HG02610 (cell line): ENCODE data around the gene LCTL.

ENCODE experiments used
- ATAC-seq: cut with Tn5 transposase; IDR thresholded peaks from one replicate; pipeline ENCODE4 v1.9.1; 2021; ENCODE audit warnings: mild to moderate bottlenecking, moderate library complexity; ENCODE audit not compliant: unreplicated experiment

LCTL gene, protein sequence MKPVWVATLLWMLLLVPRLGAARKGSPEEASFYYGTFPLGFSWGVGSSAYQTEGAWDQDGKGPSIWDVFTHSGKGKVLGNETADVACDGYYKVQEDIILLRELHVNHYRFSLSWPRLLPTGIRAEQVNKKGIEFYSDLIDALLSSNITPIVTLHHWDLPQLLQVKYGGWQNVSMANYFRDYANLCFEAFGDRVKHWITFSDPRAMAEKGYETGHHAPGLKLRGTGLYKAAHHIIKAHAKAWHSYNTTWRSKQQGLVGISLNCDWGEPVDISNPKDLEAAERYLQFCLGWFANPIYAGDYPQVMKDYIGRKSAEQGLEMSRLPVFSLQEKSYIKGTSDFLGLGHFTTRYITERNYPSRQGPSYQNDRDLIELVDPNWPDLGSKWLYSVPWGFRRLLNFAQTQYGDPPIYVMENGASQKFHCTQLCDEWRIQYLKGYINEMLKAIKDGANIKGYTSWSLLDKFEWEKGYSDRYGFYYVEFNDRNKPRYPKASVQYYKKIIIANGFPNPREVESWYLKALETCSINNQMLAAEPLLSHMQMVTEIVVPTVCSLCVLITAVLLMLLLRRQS

DNA sequence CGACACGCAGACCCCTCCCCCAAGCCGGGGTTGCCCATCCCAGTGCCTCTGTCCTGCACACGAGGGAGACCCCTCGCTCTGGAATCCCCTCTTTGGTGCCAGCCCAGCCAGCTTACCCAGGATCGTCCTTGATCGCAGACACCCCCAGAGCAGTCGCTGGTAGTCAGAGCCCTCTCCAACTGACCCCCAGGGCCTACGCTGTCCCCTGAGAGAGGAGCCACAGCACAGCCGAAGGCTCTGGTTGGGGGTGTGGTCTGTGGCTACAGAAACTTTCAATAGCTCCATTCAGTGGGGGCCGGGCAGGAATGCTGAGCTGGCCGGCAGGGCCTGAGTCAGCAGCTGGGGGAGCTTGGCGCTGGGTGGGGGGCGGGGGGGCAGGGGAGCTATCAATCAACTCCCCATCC, at the start of gene LCTL:
TSS of gene LCTL (minus strand) at position 258 of the 404 bp plus-strand sequence. CDS start 633 bp downstream, outside the sequence.
- no peak for ATAC-seq

DNA sequence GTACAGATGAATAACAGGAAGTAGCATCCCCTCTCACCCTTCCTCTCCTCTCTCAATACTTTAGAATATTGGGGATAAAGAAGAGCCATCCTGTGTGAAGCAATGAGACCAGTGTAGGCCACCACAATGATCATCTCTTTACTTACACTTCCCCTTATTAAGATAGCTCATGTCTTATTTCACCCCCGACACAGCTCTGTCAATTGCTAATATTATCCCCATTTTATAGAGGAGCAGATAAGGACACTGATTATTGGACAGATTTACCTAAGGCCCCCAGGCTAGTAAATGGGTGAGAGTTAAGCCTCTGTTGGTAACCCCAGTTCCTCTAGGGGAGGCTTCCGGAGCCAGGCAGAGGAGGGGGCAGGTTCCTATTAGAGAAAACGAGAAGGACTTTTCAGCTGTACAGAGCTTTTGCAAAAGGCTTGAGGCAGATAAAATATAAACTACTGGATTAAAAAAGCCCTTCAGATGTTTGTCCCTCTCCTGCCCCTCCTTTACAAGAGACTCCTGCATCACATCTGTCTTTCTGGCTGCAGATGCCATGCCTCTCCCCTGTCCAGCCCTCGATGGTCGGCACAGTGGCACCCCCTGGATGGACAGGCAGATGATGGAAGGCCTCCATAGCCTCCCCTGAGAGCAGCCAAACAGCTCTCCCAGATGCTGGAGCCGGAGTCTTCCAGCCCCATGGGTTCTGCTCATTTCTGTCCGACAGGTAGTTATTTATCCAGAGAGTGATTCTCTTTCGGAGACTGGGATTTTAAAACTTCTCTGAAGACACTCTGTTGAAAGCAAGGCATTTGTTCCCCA, 49.4 kb upstream of the LCTL start:
- ATAC-seq: no peak

DNA sequence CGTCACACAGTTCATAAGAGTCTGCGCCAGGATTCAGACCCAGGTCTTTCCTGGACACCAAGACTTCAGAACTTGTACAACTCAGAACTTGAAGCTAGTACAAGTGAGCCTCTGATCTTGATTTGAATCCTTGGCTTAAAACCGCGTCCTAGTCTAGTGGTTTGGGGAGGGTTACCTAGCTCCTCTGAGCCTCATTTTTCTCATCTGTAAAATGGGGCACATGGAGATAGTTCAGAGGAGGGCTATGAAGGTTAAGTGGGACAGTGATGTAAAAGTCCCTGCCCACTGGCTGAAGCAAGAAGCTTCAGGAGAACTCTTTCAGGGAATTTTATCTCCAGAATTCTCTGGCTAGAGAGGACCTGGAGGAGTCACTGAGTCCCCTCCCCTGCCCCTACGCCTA, 48.7 kb upstream of the LCTL start:
- no peak for ATAC-seq

DNA sequence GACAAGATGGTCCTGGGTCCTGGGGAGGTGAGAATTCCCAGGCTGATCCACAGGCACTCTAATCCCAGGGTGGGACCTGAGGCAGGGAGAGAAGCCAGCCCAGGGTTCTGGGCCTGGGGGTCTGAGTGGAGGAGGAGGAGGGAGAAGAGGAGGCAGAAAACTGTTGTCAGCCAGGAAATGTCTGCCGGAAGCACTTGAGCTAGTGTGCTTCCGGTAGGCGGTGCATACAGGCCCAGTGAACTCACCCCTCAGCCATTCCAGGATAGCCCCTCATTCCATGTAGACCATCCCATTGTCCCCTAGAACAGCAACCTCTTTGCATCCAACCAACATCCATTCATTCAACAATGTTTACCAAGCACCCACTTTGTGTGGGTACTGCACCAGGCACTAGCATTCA, 47.9 kb upstream of the LCTL start:
- no peak for ATAC-seq

DNA sequence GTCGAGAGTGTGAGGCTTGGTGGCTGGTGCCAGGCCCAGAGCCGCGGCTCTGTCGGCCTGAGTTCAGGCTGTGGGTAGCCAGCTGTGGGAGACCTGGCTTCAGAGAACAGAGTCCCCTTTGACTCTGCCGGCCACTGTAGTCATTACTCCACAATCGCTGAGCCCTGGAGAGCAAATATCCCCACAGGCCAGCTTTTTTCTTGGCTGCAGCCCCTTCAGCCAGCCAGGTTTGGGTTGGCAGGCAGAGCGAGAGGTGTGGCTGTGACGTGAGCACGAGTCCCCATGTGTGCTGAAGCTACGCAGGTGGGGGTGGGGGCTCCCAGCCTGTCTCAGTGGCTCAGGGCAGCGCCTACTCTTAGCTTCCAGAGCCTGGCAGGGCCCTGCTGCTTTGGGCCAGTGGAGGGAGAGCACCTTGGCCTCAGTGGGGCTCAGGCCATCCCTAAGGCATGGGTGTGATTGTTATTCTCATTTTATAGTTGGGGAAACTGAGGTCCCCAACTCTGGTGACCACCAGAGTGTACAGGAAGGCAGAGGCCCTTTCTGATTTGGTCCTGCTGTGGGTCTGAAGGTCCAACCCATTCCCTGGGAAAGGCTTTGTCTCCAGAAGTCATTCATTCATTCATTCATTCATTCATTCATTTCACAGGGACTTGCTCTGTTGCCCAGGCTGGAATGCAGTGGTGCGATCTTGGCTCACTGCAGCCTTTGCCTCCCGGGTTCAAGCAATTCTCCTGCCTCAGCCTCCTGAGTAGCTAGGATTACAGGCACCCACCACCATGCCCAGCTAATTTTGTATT, 45.7 kb upstream of the LCTL start:
- ATAC-seq: no peak

DNA sequence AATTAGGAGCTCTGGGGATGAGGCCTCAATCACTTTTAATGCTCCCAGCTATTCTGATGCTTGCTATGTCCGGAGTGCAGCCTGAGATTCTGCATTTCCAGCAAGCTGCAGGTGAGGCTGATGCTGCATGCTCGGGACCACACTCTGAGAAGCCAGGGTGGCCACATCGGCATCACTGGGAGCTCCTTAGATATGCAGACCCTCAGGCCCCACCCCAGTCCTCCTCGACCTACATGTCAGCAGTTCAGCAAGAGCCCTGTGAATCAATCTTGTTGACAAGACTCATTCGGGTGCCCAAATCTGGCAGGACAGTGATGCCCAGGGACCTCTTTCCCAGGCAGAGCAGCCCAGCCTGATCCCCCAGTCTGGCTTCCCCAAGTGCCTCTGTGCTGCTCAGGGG, 44.1 kb upstream of the LCTL start:
- ATAC-seq: no peak

DNA sequence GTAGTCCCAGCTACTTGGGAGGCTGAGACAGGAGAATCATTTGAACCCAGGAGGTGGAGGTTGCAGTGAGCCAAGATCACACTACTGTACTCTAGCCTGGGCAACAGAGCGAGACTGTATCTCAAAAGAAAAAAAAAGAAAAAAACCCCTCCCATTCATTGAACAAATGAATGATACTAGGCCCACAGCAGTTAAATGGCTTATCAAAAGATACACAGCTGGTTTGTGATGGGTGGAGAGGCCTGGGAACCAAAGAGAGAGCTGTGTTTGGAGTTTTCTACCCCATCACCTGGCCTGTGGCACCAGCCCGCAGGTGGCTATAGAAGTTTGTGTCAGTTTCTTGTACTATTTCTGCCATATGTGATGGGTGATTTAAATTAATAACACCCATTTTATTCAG, 43.1 kb upstream of the LCTL start:
- ATAC-seq: no peak

DNA sequence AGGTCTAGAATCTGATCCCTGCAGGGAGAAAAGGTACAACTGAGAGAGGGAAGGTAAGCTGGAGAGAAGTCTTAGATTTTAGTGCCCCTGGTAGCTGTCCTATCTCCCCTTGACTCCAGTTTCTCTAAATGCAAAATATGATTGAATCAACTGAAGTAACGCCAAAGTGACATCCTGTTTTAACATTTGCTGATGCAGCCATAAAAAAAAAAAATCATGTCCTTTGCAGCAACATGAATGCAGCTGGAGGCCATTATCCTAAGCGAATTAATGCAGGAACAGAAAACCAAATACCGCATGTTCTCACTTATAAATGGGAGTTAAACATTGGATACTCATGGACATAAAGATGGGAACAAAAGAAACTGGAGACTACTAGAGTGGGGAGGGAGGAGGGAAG, 42.4 kb upstream of the LCTL start:
- ATAC-seq: no peak

DNA sequence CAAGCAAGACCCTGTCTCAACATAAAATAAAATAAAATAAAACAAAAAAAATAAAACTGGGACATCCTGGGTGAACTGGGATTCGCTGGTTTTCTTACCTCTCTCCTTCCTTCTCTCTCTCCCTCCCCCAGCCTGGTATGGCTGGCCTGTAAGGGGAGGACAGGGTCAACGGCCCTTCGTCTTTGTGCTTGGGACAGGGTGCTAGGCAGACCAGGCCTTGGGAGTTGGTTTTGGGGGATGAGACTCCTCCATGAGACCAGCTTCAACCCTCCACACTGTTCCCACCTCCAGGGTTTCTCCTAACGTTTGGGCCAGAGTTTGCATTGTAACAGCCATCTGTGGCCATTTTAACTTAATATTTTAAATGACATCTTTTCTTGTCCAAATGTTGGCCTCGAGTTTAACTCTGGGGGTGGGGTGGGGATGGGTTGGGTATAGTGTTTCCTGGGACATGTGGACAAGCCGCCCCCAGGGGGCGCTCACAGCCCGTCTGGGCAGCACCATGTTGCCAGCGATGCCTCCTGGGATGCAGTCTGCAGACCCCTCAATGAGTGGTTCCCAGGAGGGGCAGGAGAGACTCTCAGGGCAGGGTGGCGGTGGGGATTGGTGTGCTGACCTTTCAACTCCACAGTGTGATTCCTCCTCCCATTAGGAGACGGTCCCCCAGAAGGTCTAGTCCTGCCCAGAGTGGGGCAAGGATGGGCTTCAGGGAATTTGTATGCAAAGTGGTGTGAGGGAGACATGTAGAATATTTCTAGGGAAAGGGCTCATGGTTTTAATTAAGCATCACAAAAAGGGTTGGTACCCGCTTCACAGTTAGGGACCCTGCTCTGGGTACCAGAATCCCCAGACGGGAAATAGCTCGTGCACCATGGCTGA, 37.7 kb upstream of the LCTL start:
- ATAC-seq: no peak

DNA sequence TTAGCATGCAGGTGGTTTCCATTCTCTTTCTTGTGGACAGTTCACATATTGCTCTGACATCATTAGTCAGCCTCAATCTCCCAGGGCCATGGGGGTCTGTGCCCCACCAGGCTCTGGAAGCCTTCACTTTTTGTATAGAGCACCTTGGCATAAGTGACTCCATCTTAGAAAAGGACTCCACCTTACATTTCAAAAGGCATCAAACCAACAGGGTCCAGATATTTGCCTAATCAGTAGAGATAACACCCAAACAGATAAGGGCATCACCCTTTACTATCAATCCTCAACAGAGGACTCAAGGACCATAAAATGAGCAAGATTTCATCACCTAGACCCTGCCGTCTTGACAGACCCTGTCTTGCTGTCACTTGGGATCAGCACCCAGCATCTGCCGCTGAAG, 35.7 kb upstream of the LCTL start:
- no peak for ATAC-seq

DNA sequence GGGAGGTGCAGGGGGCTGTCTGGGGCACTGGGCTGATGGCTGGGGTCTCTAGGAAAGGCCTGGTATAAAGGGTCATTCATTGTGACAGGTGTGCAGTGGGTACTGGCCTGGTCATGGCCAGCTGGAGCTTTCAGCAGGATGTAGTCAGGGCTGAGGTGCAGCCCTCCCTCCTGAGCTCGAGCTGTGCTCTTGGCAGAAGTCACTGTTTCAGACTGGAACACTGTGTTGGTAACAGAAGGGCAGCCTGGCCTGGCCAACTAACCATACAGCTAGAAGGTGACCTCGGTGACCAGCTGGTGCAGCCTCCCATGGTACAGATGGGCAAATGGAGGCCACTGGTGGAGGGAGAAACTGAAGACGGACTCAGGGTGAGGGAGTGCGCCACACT, 34.4 kb upstream of the LCTL start:
- no peak for ATAC-seq

DNA sequence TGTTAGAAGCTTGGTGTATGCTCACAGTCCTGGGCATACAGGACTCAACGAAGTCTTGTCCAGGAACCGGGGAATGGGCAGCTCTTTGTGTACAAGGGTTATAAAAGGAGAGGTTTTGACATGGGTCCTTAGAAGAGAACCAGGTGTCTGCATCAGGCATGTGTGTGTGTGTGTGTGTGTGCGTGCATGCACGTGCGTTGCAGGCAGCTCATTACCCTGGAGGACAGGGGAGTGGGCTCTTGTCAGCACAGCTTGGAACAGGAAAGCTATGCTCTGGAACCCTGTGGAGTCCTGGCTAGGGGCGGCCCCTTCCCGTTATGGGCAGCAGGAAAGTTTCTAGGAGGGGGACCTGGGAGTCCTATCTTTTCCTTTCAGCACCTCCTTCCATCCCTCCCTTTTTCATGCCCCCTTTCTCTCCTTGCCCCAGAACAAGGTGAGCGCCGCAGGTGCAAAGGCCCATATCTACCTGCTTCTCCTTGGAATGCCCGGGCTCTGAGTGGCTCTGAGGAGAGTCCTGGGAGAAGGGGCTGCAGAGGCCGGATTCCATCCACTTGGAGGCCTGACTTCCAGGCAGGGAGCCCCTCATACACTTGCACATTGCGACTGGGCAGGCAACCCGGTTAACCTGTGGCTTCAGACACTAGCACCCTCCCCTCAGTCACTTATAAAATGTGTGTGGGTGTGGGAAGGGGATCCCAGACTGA, 33.9 kb upstream of the LCTL start:
- ATAC-seq: no peak

DNA sequence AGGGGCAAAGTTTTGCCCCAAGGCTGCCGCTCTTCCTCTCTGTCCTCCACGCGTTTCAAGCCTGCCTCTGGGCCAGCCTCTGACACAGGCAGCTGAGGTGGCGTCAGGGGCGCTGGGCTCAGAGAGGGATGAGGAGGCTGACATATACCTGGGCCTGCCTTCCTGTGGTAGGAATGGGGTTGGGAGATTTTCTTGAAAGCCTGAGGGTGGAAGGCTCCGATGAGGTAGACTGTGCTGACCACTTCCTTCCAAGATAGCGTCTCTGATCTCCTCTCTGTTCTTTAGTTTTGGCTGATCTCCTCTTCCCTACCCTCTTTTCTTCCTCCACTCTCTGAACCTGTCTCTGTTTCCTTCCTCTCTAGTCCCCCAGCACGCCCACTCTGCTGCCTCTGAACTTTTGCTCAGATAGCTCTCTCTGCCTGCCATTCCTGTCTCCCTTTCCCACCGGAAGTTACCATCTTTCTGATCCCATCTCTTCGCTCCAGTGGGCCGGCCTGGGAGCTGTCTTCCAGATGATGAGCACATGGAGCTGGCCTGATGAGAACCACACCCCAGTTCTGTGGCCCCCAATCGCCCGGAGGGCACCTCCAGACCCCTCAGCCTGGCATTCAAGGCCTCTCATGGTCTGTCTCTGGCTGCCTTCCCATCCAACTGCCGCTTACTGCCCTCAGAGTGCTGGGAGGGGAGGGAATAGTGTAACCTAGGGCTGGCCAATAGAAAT, 32.5 kb upstream of the LCTL start:
- ATAC-seq: no peak

DNA sequence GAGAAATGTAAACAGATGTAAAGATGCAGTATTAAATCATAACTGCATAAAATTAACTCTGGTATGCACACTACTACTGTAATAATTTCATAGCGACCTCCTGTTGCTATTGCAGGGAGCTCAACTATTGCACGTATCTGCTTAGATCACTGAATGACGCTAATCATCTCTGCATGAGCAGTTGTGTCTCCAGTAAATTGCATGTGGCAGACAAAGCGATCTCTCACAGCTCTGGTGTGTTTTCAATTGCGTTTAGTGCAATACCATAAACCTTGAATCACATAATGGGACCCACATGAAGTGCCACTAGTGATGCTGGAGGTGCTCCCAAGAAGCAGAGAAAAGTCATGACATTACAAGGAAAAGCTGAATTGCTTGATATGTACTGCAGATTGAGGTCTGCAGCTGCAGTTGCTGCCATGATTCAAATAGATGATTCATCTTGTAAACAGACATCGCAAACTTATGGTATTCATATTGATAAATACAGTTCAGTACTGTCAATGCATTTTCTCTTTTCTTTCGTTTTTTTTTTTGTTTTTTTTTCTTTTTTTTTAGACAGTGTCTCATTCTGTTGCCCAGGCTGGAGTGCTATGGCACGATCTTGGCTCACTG, 30.2 kb upstream of the LCTL start:
- ATAC-seq: no peak

DNA sequence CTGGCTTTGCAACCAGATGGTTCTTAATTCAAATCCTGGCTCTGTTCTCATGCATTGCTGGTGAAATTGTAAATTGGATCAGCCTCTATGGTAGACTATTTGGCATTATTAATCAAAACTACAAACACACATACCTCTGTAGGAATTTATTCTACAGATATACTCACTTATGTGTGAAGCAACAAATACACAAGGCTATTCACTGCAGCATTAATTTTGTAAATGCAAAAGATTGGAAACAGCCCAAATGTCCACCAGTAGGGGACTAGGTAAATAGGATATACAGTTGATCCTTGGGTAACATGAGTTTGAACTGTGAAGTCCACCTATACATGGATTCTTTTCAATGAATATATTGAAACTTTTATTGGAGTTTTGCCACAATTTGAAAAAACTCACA, 29.5 kb upstream of the LCTL start:
- ATAC-seq: no peak

DNA sequence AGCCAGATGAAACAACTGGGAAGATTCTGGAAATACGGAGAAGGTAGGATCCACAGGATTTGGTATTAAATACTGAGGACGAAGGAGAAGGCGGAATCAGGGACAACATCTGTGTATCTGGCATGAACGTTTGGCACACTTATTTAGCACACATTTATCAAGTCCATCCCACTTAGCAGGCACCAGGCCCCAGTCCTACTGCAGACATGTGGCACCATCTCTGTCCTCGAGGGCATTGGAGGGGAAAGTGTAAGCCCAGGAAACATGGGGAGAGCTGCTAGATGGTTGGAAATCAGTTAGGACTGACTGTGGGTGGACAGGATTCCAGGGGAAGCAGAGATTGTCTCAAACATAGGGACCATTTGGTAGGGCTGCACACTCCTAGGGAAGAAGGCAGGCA, 29.0 kb upstream of the LCTL start:
- no peak for ATAC-seq

DNA sequence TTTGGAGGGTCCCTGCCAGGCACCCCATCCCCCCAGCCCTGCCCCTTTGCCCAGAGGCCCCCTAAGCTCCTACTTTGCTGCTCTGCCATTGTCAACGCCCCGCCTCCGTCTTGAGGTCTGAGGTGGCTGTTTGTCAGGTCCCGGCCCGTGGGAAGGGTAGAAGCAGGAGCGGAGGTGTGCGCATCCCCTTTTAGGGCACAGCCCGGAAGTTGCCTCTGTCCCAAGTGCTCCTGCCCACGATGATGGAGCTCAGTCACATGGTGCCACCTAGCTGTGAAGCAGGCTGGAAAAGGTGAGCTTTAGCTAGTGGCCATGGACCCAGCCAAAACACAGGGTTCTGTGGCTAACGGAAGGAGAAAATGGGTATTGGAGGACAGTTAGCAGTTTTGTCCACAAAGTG, 28.5 kb upstream of the LCTL start:
- no peak for ATAC-seq

DNA sequence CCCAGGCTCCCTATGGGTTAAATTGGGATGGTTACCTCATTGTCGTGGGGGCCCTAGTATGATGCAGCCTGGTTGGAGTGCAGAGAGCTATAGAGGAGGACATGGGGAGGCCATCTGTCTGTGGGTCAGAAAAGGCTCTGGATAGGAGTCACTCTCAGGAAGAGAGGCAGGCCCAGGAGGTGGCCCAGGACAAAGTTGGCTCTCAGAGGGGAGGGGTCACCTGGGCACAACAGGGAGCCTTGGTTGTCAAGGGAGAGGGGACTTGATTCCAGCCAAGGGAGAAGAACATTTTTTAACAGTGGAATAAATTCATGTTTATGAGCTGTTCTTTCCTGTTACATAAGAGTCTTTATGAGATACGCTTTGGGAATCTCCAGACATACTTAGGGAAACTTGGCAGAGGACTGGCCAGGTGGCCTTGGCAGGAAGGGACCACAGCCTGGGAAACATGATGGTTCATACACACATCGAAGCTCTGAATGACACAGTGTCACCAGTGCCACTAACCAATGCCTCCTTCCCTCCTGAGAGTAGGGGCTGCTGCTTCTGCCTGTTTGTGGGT, 27.5 kb upstream of the LCTL start:
- no peak for ATAC-seq
